ENCODE data around the gene PDSS2.

PDSS2 gene

GRCh38 chr6:107460083-107460631, 793 bp upstream of the PDSS2 start:
- TF ChIP-seq CTCF (IDR thresholded peaks at IDR 0.05; ENCODE audit: extremely low read depth, missing control alignments) = no peak
- no peak for DNase-seq (ENCODE audit: low spot score)

GRCh38 chr6:107458672-107459282, 587 bp downstream of the PDSS2 start:
- DNase-seq (ENCODE audit: low spot score) = peak; percentile 29
- TF ChIP-seq CTCF (IDR thresholded peaks at IDR 0.05; ENCODE audit: extremely low read depth, missing control alignments) = no peak

GRCh38 chr6:107448776-107449175, 10.6 kb downstream of the PDSS2 start:
- no peak for DNase-seq (ENCODE audit: low spot score)
- no peak for TF ChIP-seq CTCF (IDR thresholded peaks at IDR 0.05; ENCODE audit: extremely low read depth, missing control alignments)

- no peak for TF ChIP-seq CTCF (IDR thresholded peaks at IDR 0.05; ENCODE audit: extremely low read depth, missing control alignments)
- no peak for DNase-seq (ENCODE audit: low spot score)
Observed at GRCh38 chr6:107447663-107448216, 11.6 kb downstream of the PDSS2 start.

- no peak for TF ChIP-seq CTCF (IDR thresholded peaks at IDR 0.05; ENCODE audit: extremely low read depth, missing control alignments)
- DNase-seq (ENCODE audit: low spot score) = no peak
Observed at GRCh38 chr6:107444277-107444676, 15.1 kb downstream of the PDSS2 start.

GRCh38 chr6:107443608-107444267, 15.6 kb downstream of the PDSS2 start:
- DNase-seq (ENCODE audit: low spot score) = no peak
- TF ChIP-seq CTCF (IDR thresholded peaks at IDR 0.05; ENCODE audit: extremely low read depth, missing control alignments) = no peak

- TF ChIP-seq CTCF (IDR thresholded peaks at IDR 0.05; ENCODE audit: extremely low read depth, missing control alignments) = no peak
- DNase-seq (ENCODE audit: low spot score) = no peak
Observed at GRCh38 chr6:107442938-107443607, 16.3 kb downstream of the PDSS2 start.
